Cortex of kidney (tissue), 1 donor: ENCODE data around the gene CDRT15L2.
"Not testable (repeated sequence)": the region's sequence is repeated elsewhere in the genome, so short reads cannot be mapped to it uniquely, and the experiment has no call there.

ENCODE experiments used
- DNase-seq: peaks from one replicate; lab custom pipeline; 2025; lab: John Stamatoyannopoulos, UW

The CDRT15L2 gene

GRCh38 chr17:20579424-20579823 is at the start of gene CDRT15L2:
Gene CDRT15L2, plus strand, starts transcription at chr17:20579724. Its CDS starts 20 bp downstream, at chr17:20579744.
- DNase-seq: not testable (repeated sequence)

DNA sequence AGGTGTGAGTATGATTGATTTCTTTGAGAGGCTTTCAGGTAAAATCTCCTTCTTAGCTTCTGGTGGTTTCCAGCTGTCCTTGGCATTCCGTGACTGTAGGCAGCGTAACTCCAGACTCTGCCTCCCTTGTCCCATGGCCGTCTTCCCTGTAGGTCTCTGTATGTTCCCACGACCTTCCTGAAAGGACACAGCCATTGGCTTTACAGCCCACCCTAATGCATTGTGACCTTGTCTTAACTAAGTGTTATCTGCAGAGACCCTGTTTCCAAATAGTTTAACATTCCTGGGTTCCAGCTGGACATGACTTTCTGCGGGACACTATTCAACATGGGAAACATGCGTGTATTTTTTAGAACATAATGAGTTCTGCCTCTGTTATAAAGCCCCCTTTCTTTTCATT is 49.4 kb upstream of the CDRT15L2 start:
- DNase-seq: not testable (repeated sequence)

DNA sequence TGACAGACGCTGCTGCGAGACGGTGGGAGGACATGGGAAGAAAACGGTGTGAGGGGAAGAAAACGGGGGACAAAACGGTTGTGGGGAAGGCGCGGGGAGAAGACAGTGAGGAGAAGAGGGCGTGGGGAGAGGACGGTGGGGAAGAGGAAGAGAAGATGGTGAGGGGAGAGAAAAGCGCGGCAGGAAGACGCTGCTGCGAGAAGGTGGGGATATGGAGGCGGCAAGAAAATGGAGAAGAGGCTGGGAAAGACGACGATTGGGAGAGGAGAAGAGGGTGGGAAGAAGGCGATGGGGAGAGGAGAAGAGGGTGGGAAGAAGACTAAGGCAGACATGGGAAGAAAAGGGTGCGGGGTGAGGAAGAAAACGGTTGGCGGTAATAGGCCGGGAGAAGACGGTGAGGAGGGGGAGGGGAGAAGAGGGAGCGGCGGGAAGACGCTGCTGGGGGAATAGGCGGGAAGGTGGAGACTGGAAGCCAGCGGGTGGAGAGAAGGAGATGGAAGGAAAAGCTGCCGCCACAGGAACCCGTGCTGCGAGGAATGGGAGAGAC is 46.9 kb upstream of the CDRT15L2 start:
- not testable (repeated sequence) for DNase-seq

GRCh38 chr17:20533206-20533605 is 46.3 kb upstream of the CDRT15L2 start:
- DNase-seq: not testable (repeated sequence)

DNA sequence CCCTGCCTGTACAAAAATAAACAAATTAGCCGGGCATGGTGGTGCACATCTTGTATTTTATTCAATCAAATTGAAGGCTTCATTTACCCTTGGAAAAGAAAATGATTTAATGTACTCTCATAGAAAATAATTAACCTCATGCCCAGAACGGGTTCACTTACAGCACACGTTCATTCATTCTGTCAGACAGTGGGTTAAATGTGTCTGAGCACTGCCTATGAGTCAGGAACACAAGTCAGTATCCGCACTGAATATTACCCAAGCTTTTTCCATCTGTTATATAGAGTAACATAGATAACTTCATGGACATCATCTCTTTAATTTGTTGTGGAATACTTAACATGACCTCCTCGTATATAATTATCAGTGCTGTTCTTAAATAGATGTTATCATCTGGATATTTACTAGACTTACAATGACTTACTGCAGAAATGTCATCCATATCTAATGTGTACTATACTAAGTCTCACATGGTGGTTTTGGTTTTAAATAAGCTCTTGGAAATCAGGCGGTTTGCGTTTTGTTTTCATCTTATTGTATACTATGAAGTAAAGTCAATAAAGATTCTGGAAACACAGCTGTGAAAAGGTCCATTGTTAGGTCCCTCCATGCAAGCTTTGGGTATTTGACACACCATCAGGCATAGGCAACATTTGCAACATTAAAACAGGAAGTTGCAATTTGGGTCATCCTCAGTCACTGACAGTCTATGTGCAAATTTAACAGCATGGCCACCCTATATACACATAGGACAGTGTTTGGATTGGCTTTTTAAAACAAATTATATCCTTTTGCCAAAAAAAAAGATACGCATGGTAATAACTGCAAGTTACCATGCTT is 44.6 kb upstream of the CDRT15L2 start:
- not testable (repeated sequence) for DNase-seq

DNA sequence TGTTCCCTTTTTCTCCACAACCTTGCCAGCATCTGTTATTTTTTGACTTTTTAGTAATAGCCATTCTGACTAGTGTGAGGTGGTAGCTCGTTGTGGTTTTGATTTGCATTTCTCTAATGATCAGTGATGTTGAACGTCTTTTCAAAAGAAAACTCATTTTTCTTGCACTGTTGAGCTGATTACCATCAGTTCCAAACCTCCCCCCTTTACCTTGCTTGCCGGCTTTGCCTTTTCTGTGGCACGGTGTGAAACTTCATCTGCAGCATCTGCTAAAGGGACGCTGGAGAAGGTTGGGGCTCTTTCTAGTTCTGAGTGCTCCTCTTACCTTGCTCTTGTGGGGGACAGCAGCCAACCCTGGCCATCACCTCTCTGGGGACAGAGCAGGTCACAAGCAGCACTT is 39.1 kb upstream of the CDRT15L2 start:
- DNase-seq: not testable (repeated sequence)

GRCh38 chr17:20540865-20541264 is 38.7 kb upstream of the CDRT15L2 start:
- DNase-seq: not testable (repeated sequence)

DNA sequence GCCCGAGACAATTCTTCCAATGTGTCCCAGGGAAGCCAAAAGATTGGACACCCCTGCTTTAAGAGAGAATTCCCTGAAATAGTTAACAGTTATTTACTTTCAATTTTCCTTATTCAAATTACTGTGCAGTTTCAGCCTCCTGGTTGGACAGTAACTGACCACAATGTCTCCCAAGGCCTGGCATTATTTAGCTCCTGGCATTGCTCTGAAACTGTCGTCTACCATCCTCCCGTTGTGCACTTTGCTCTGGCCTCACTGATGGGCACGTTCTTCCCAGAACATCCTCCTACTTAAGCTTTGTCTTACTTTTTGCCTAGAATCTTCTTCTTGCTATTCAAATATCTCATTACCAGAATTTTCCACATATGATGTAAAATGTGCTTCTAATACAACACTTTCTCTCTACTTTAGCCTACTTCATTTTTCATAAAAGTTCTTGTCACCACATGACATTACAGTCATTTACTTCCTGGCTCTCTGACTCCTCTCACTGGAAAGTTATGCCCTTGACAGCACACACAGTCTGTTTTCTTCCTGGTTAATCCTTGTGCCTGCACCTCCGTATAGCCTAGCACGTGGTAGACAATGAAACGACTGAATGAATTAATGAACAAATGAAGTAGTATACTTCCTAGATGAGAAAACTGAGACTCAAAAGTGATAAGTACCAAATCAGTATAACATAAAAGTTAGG is 37.5 kb upstream of the CDRT15L2 start:
- DNase-seq: not testable (repeated sequence)

- DNase-seq: not testable (repeated sequence)
Observed at GRCh38 chr17:20547923-20548322, 31.6 kb upstream of the CDRT15L2 start.

DNA sequence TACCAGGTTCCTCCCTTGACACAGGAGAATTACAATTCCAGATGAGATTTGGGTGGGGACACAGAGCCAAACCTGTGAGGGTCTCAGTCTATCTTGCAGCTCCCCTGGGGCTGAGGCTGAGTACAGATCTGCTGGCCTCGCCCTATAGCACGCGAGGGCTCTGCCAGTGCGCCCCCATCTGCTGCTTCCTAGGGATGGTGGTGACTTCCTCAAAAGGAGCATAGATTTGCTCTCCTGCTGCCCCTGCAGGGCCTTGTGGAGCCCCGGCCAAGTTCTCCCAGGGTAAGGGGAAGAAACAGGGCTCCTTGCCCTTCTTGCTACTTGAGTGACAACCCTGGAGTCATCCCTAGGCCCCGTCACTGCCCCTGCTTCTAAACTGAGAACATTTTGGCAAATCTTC is 26.6 kb upstream of the CDRT15L2 start:
- DNase-seq: not testable (repeated sequence)

DNA sequence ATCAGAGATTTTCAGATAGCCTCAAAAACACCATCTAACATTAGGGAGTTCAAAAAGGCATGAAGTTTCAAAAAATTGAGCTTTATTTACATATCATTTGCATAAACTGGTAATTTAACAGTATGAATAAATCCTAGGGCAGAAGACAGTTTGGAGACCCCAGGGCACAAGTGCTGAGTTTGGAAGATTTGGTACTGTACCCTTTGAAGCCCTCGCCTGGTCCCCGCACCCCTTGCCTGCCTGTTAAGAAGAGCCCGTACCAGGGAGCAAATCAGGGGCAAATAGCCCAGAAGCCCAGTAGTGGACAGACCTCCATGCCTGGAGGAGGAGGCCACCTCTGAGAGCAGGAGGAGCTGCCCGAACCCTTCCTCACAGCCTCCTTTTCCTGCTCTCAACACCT is 24.8 kb upstream of the CDRT15L2 start:
- not testable (repeated sequence) for DNase-seq

DNA sequence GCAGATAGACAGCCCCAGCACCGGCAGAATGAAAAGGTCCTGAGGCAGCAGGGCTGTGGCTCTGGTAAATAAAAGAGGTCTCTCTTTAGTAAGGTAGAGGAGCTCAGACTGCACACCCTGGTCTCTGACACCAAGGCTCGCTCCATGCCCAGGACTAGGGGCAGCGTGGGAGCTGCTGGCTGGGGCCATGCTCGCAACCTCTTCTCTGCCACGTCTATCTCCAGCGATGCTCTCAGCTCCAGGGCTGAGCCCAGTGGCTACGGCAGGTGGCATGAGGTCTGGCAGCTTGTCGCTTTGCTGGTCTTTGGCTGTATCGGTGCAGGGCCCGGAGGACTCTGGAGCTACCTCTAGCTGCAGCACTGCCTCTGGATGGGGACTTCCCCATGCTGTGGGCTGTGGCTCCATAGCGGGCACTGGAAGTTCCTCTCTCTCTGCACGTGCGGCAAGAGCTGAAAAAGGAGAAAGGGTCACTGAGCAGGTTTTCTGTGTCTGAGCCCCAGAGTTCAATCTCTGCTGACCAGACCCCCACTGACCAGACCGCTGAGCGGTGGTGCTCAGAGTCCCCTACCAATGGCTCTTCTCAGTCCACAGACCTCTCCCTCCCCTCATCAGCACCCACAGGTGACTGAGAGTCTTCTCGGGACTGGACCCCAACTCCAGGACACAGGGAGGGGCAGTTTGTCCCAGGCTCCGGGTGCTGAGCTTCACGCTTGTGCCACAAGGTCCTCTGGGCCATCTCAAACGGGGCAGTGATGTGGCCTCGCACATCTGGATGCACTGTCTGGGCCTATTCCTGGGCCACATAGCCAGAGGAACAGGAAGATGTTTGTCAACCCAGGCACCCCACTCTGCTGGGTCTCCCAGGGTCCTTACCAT is 24.2 kb upstream of the CDRT15L2 start:
- not testable (repeated sequence) for DNase-seq

DNA sequence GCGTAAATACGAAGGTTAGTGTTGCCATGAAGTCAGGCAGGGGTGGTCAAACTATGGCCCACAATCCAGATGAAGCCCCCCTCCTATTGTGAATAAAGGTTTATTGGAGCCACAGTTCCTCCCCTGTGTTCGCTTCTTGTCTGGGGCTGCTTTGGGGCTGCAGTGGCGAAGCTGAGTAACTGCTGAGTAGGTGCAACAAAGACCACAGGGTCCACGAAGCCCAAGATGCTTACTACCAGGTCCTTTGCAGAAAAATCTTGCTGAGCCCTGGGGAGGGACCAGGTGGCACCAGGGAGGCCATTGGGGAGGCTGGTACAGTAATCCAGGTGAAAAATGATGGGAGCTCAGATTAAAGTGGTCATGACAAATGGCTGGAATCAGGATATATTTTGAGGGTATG is 21.4 kb upstream of the CDRT15L2 start:
- DNase-seq: not testable (repeated sequence)

- not testable (repeated sequence) for DNase-seq
Observed at GRCh38 chr17:20559018-20559417, 20.5 kb upstream of the CDRT15L2 start.

- DNase-seq: no peak
Observed at GRCh38 chr17:20562587-20562986, 16.9 kb upstream of the CDRT15L2 start.

- DNase-seq: not testable (repeated sequence)
Observed at GRCh38 chr17:20565245-20565644, 14.3 kb upstream of the CDRT15L2 start.

- DNase-seq: no peak
Observed at GRCh38 chr17:20565711-20566110, 13.8 kb upstream of the CDRT15L2 start.

GRCh38 chr17:20566736-20567135 is 12.8 kb upstream of the CDRT15L2 start:
- not testable (repeated sequence) for DNase-seq

GRCh38 chr17:20567421-20567820 is 12.1 kb upstream of the CDRT15L2 start:
- DNase-seq: not testable (repeated sequence)

GRCh38 chr17:20568604-20569003 is 10.9 kb upstream of the CDRT15L2 start:
- not testable (repeated sequence) for DNase-seq

- DNase-seq: not testable (repeated sequence)
Observed at GRCh38 chr17:20571653-20572052, 7.9 kb upstream of the CDRT15L2 start.

GRCh38 chr17:20573216-20573615 is 6.3 kb upstream of the CDRT15L2 start:
- DNase-seq: not testable (repeated sequence)
